Measurements from ENCODE around the gene SHQ1. TPM values are rescaled to one million over a fixed set of nuclear protein-coding genes. Genes with fewer than 3 reads are reported as not detected.

SHQ1 gene
- total RNA-seq, 1 donor from 2014 or later = 12.3 TPM

DNA sequence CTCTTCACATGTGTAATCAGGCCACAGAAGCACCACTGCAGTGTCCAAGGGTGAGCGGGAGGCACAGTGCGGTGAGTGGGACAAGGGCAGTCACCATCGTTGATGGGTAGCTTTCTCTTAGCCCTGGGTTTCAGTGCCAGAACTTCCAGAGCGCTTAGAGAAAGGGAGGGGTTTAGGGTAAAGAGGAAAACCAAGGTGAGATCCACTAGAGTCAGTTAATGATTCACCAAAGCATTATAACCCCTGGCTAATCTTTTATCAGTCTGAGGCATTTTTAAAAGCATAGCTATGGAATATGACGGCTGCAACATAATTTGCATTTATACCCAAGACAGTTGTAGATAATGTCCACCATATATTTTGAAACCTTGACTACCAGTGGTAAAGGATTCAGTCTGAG is 94.8 kb downstream of the SHQ1 start:
- DNase-seq (ENCODE audit: extremely low spot score in 2 of 2) = no peak
- TF ChIP-seq, protein P1, sequence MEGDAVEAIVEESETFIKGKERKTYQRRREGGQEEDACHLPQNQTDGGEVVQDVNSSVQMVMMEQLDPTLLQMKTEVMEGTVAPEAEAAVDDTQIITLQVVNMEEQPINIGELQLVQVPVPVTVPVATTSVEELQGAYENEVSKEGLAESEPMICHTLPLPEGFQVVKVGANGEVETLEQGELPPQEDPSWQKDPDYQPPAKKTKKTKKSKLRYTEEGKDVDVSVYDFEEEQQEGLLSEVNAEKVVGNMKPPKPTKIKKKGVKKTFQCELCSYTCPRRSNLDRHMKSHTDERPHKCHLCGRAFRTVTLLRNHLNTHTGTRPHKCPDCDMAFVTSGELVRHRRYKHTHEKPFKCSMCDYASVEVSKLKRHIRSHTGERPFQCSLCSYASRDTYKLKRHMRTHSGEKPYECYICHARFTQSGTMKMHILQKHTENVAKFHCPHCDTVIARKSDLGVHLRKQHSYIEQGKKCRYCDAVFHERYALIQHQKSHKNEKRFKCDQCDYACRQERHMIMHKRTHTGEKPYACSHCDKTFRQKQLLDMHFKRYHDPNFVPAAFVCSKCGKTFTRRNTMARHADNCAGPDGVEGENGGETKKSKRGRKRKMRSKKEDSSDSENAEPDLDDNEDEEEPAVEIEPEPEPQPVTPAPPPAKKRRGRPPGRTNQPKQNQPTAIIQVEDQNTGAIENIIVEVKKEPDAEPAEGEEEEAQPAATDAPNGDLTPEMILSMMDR (IDR thresholded peaks at IDR 0.05) = no peak
- TF ChIP-seq POLR2A (IDR thresholded peaks at IDR 0.05) (no peak), POLR2AphosphoS5 (IDR thresholded peaks at IDR 0.05; ENCODE audit: insufficient read depth in 1 of 2, low read depth in 1 of 2) (no peak)
- Histone ChIP-seq H3K4me1 (no peaks in the 10 kb centered on the region), H3K4me3 (no peak overlapping the region), H3K27me3 (no peaks in the 10 kb centered on the region), H3K36me3 (no peaks in the 10 kb centered on the region), H3K27ac (no peak overlapping the region), H3K9me3 (no peaks in the 10 kb centered on the region)
- intact Hi-C loops (cut with DNase I) = no loop called here

DNA sequence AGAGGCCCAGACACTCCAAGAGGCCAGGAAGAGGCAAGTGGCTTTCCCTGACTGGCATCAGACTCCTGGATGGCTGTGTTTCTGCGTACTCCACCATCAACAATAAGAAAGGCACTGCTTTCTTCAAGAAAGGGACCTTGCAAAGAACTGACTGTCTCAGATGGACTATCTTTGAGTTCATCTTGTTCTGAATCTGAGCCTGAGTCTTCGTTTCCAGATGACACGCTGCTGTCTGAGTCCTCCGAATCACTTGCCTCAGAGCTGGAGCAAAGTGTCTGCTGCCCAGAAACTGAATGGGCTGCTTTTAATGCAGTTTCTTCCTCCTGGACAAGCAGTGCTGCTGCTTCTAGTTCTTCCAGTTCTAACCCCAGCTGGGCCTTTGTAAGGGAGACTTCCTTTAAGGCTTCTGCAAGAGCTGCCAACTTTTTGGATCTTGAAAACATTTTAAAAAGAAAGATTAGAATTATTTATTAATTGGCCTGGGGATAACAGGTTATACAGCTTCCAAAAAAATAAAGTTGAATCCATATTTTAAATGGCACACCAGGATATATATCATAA is 97.8 kb downstream of the SHQ1 start:
- intact Hi-C loops (cut with DNase I) = no loop called here
- H3K27ac ChIP-seq = no peak overlapping the region

DNA sequence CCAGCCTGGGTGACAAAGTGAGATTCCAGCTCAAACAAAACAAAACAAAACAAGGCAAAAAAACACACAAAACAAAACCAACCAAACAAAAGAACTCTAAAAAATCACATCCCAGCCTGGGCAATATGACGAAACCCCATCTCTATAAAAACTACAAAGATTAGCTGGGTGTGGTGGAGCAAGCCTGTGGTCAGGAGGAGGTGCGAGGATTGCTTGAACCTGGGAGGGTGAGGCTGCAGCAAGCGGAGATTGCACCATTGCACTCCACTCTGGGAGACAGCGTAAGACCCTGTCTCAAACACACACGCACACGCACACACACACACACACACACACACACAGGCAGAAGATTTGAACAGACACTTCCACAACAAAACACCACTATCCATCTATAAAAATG is 99.6 kb downstream of the SHQ1 start:
- Histone ChIP-seq H3K27me3 (no peaks in the 10 kb centered on the region), H3K36me3 (no peaks in the 10 kb centered on the region), H3K4me3 (no peak overlapping the region), H3K27ac (no peak overlapping the region), H3K4me1 (no peaks in the 10 kb centered on the region), H3K9me3 (no peaks in the 10 kb centered on the region)
- DNase-seq (ENCODE audit: extremely low spot score in 2 of 2) = no peak
- TF ChIP-seq POLR2A (IDR thresholded peaks at IDR 0.05) (no peak), POLR2AphosphoS5 (IDR thresholded peaks at IDR 0.05; ENCODE audit: insufficient read depth in 1 of 2, low read depth in 1 of 2) (no peak)
- TF ChIP-seq, protein P1 (IDR thresholded peaks at IDR 0.05) = no peak
- intact Hi-C loops (cut with DNase I) = no loop called here

More for the DNA sequence above, 97.8 kb downstream of the SHQ1 start:
- no peaks in the 10 kb centered on the region for H3K4me1 ChIP-seq
- H3K9me3 ChIP-seq = no peaks in the 10 kb centered on the region
- H3K27me3 ChIP-seq = no peaks in the 10 kb centered on the region
- TF ChIP-seq, protein P1 (IDR thresholded peaks at IDR 0.05) = no peak
- TF ChIP-seq POLR2A (IDR thresholded peaks at IDR 0.05) (no peak), POLR2AphosphoS5 (IDR thresholded peaks at IDR 0.05; ENCODE audit: insufficient read depth in 1 of 2, low read depth in 1 of 2) (no peak)
- no peaks in the 10 kb centered on the region for H3K36me3 ChIP-seq
- DNase-seq (ENCODE audit: extremely low spot score in 2 of 2) = no peak
- H3K4me3 ChIP-seq = no peak overlapping the region

DNA sequence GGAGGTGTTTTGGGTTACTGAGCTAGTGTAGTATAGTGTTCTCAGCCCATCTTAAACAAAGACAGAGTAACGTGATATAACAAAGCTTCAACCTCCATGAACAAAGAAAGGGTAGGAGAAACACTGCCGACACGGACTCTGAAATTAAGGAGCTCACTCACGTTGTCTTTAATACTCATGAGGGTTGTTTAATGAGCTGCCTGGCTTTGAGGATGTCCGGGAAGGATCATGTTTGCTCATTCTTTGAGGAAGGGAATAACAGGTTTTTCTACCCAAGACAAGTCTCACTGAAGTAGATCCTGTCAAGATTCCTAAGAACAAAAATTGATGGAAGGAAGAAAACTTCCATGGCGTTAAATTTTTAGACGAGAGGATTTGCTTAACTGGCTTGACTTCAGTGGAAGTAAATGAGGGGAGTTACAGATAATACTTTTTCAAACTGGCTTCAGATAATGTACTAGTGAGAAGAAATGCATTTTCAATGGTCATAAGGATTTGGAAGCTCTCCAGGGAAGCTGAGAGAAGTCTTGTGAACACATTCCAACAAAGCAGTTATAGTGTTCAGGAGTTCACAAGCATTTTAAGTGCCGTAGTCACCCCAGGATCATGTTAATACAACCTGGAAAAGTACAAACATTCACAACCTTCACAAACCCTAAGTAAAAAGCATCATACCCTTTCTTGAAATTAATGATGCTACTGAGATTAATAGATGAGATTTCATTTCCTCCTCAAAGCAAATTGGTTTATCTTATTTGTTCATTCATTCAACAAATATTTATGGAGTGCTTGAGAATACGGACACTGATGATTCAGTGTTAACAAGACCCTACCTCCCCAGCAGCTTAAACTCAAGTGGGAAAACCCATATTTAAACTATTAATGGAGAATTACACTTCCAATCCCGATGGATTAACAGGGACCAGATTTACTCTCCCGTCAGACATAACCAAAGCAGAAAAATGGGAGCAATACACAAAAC is 101.5 kb downstream of the SHQ1 start:
- Histone ChIP-seq H3K4me3 (no peak overlapping the region), H3K36me3 (no peaks in the 10 kb centered on the region), H3K27ac (no peak overlapping the region), H3K27me3 (no peaks in the 10 kb centered on the region), H3K4me1 (no peaks in the 10 kb centered on the region), H3K9me3 (no peaks in the 10 kb centered on the region)
- no peak for DNase-seq (ENCODE audit: extremely low spot score in 2 of 2)
- intact Hi-C loops (cut with DNase I) = no loop called here
- TF ChIP-seq, protein P1 (IDR thresholded peaks at IDR 0.05) = no peak
- no peak for TF ChIP-seq POLR2A (IDR thresholded peaks at IDR 0.05)
- TF ChIP-seq POLR2AphosphoS5 (IDR thresholded peaks at IDR 0.05; ENCODE audit: insufficient read depth in 1 of 2, low read depth in 1 of 2) = no peak
